Activated CD4-positive, alpha-beta T cell treated with anti-CD3 and anti-CD28 coated beads for 48 hours (primary cell): ENCODE results near the gene CCM2.

Experiments used
- DNase-seq: peaks from one replicate; pipeline ENCODE4 v3.0.0-alpha.2; 2020

CCM2 gene

DNA sequence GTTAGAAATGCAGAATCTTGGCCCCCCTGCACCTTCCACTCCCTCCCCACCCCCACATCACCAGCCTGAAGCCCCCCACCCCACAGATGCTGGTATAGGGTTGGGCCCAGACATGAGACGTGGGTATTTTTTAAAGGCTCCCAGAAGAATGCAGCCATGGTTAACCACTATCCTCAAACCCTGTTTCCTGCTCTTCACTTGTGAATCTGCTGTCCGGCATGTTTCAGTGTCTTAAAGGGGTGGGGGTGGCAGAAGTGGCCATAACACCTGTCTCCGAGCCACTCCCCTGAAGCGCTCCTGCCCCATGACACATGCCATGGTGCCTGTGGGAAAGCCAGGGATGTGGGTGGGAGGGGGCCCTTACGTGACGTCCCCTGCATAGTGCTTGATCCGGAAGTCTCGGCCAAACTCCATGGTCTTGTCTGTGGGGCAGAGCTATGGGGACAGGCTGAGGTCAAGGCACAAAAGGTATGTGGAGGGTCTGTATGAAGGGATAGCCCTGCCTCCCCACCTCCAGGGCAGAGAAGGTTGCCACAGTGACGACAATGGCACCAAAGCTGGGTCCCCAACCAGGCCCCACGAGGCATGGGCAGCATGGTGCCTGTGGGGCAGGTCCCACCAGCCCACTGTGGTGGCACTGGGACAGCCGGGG lies 30.8 kb upstream of the CCM2 start:
- no peak for DNase-seq

DNA sequence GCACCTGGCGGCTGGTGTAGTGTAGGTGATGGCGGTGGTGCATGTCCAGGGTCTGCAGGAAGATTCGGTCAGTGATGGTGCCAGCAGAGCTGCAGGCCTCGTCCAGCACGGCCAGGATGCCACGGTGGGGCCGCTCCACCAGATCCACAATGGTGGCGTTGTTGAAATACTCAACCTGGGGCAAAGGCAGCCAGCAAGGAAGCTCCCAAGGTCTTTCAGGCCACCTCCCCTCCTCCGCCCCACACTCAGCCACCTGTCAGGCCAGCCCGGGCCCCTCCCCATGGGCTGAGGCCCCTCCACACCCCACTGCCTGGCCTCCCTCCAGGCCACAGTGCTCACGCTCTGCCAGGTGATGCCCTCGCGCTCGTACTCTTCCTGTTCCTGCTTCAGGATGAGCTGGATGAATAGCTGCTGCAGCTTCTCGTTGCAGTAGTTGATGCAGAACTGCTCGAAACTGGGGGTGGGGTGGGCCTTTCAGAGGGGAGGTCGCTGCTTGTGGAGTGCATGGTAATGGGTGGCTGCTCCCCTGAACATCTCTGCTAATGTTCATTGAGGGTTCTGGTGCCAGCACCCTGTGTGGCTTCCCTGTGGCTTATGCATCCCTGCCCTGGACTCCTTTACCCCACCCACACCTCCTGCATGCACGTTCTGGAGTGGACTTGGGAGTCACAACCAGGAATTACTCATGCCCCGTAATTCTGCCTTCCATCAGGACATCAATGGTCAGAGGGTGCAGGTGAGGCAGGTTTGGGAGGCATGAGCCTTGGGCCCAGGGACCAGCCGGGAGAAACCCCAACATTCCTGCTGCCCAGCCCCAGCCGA lies 30.1 kb upstream of the CCM2 start:
- peak; percentile 8 for DNase-seq

DNA sequence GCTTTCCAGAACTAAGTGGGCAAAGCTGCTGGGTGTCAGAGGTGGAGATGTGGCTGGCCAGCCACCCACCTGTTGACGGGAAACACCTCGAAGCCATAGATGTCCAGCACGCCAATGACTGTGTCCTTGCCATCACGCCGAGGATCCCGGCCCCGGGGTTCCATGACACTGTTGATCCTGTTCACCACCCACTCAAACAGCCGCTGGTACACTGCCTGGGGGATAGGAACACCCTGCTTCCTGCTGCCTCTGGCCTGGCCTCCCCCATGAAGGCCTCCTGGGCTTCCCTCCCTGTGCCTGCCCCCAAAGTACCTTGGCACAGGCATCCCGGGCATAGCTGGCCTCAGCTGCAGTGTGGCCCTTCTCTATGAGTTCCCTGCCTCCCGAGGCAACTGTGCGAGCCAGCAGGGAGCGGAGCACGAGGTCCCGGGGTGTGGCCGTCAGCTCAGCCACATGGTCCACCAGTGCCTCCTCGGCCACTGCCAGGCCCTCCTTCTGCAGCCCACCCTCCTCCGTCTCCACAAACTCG lies 29.4 kb upstream of the CCM2 start:
- peak; percentile 10 for DNase-seq

DNA sequence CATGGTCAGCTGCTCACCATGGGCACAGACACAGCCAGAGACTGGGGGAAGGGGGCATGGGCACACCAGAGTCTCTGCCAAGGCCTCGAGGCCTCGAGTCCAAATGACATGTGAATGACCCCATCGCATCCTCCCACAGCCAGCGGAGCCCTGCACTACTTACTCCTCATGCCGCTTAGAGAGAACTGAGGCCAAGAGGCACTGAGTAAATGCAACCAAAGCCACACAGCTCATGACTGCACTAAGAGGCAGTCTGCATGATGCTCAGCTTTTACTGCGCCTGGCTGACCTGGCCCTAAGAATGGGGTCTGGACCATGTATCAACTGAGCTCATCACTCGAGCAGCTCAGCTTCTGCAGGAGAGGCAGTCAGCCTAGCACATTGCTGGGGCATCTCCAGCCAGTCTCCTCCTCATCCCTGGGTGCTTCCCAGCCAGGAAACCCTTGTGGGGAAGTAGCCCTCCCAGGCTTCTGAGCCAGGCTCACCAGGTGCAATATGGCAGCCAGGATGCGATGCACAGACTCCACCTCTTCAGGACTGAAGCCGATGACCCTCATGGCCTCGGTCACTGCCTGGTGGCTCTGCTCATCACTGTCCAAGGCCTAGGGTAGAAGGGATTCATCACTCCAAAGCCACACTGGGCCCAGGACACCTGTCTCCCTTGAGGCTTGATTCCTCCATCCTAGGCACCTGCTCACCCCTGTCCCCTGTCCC lies 28.7 kb upstream of the CCM2 start:
- DNase-seq, result peak; percentile 2

DNA sequence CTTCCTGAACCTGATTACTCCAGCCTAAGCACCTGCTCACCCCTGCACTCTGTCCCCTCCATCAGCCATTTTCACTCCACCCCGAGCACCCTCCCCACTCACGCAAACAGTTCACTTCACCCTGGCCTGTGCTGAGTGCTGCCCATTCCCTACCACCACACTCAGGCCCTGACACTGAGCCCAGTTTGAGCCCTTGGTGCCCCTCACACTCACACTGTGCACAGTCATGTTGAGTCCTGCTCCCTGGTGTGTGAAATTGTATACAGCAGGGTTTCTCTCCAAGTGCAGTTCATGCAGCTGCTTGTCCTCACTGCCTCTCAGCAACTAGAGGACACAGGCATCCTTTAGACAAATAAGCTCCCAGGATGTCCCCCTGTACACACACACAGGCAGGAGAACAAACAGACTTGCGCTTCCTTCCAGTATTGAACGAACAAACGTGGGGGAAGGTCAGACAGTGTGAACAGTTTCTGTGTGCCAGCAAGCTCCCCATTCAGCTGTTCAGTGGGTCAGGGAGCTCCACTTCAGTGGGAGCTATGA lies 28.0 kb upstream of the CCM2 start:
- no peak for DNase-seq

DNA sequence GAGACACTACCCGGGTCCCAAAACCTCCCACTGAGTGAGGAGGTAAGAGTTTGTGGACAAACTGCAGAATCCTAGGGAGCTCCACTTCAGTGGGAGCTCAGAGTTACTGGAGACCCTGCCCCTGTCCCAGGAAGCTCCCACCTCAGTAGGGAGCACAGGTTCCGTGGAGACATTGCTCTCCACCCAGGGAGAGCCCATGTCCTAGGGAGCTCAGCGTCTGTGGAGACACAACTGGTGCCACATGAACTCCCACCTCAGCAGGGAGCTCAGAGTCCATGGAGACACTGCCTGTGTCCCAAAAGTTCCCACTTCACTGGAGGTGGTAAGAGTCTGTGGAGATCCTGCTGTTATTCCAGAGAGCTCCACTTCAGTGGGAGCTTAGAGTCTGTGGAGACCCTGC lies 27.4 kb upstream of the CCM2 start:
- no peak for DNase-seq

DNA sequence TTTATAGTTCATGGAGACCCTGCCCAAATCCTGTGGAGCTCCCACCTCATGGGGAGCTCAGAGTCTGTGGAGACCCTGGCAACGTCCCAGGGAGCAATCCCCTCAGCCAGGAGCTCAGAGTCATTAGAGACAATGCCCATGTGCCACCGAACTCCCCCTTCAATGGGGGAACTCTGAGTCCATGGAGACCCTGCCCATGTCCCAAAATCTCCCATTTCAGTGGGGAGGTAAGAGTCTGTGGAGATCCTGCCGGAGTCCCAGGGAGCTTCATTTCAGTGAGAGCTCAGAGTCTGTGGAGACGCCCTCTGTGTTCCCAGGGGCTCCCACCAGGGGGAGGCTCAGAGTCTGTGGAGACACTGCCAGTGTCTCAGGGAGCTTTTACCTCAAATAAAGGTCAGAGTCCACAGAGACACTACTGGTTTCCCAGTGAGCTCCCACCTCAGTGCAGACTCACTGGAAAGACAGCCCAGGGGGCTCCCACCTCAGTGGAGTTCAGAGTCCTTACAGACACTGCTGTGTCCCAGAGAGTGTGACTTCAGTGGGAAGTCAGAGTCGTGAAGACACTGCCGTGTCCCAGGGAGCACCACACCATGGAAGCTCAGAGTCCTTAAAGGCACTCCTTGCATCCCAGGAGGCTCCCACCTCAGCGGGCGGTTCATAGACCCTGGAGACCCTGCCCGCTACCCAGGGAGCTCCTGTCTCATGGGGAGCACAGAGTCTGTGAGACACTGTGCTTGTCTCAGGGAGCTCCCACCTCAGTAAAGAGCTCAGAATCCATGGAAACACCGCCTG lies 26.2 kb upstream of the CCM2 start:
- DNase-seq, result peak; percentile 68

DNA sequence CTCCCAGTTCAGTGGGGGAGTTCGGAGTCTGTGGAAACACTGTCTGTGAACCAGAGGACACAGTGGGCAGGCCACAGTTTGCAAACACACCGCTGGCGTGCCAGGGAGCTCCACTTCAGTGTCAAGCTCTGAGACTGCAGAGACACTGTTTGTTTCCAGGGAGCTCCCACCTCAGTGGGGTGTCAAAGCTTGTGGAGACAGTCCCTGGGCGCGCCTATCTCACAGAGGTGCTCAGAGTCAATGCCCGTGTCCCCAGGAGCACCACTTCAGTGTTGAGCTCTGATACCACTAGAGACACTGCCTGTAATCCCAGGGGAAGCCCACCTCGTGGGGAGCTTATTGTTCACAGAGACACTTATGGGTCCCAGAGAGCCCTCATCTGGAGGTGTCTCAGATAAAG lies 25.5 kb upstream of the CCM2 start:
- DNase-seq, result no peak

DNA sequence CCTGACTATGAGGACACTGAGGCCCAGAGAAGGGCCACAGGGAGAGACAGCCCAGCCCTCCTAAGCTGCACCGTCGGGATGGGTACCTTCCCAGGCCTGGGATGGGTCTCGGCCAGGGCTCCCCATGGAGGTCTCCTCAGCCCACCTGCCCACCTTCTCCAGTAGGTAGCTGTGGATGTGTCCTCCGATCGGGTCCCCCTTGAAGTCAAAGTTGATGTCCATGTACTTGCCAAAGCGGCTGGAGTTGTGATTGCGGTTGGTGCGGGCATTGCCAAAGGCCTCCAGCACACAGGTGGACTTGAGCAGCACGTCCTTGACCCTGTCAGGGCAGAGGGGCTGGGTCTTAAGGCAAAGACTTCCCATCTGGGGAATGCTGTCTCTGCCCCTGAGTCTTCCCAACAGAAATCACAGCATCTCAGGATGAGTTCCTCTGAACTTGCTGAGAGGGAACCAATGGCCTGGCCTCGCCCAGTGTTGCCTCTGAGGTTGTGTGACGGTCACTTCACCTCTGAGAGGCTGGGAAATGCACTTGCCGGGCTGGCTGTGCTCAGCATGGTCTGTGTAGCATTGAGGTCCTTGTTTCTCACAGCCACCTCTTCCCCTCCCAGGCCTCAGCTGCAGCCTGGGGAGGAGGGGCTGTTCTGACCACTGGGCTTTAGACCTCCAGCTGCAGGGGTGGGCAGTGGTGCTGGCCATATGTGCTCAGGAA lies 24.5 kb upstream of the CCM2 start:
- DNase-seq, result no peak

DNA sequence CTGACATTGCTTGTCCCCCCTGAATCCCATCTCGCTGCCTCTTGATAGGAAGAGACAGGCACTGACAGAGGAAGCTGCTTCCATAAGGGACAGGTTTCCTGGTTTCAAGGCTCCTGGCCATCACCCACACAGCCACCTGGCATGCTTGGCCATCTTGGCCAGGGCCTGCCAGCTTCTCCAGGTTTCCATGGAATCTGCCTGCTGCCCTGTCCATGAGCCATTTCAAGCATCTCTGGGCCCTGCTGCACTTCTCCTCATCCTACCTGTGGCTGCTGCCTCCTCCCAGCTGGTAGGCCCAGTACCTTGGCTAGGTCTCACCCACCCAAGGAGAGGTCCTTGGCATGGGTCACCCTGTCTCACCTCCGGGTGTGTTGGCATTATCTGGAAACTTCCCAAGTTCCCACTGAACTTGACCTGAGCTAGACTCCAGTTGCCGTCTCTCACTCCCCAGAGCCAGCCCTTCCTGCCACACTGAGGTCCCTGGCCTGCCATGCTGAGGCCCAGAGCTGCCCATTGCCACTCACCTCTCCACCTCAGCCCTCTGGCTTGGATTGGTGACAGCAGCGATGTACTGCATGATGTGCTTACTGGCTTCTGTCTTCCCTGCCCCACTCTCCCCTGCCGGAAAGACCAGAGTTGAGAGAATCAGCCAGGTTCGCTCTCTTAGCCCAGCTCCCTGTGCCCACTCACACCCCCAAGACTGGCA lies 23.8 kb upstream of the CCM2 start:
- no peak for DNase-seq

DNA sequence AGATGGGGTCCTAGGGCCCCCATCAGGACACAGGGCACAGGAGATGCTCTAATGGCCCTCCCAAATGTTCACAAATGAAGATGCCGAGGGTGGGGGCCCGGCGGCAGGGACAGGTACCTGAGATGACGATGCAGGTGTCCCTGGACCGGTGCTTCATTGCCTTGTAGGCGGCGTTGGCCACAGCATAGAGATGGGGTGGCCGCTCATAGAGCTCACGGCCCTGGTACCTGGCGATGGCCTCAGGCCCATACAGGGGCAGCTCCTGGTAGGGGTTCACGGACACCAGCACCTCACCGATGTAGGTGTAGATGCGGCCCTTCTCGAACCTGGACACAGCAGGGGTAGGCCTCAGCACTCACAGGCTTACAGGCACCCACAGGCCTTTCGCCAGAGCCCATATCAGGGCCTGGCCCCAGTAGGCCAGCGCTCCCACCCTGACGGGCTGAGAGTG lies 23.2 kb upstream of the CCM2 start:
- no peak for DNase-seq

DNA sequence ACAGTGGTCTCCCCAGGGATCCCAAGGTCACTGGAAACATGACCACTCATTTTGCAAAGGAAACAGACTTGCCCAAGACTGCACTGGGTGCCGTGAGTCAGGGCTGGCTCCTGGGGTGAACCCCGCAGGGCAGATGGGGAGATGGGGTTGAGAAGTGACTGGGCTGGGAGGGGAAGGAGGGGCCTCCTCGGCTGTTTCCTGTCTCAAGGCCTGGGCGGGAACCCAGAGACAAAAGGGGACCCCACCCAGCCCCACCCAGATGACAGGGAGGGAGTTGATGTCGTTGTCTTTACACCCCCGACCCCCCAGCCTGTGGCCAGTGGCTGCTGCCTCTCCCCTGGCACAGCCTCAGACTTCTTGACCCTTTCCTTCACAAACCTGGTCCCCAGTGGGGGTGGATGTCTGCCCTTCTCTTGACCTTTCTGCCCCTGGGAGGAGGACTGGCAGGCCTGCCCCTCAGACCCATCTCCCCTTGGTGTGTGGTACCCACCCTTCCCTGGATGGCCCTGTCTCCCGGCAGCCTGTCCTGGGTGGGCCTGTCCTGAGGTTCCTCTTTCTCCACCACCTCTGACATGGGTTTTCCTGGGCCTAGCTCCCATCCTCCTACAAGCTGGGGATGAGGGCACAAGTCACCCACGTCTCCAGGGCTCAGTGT lies 22.6 kb upstream of the CCM2 start:
- DNase-seq, result peak; percentile 89

DNA sequence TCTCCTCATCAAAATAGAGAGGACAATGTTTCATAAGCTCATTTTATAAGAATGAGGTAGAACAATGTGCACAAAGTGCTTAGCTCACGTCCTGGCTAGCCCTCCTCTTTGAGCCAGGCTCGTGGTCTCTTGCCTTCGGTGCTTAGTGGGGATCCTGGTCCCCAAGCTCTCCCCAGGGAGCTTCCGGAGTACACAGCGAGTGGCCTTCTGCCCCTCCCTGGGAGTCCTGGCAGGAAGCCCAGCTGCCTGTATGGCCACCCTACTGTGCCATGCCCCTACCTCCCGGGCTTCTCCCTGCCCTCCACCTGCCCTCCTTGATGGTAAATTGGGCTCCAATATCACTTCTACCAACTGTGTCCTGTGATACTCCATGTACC lies 22.1 kb upstream of the CCM2 start:
- DNase-seq, result no peak

DNA sequence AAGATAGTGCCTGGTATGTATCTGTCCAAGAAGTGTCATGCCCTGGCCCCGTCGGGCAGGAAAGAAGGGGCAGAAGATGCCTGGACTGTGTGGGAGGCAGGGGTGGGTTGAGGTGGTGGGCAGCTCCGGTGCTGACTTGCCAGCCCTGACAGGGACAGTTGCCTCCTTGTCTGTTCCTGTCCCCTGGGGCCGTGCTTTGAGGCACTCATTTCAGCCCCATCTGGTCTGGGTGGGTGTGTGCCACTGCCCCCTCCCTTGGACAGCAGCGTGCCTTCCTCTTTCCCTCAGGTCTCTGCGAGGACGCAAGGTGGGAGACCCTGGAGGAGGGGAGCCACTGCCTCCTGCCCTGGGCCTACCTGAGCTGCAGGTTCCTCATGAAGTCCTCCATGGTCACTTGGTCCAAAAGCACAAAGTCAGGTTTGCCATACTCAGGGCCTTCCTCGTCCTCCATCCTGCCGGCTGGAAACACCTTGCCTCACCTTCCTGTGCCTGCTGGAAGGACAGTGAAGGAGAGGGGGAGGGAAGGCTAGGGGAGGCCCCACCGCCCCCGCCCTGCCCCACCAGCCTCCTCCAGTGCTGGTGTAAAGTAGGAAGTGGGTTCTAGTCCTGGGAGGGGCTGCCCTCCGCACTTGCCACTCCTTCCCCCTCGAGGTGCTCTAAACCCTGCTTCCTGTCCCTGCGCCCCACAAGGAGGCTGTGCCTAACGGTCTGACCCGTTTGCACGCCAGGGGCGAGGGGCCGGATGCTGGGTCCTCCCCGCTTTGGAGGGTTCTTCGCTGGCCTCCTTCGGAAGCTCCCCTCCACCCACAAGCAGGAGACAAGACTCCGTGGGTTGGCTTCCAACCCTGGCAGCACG lies 21.3 kb upstream of the CCM2 start, which contains the start of gene MYO1G:
Gene MYO1G, minus strand, starts transcription at position 505 of the 856 bp plus-strand sequence. Its CDS starts 54 bp downstream, at position 451.
- peak; percentile 93 for DNase-seq

DNA sequence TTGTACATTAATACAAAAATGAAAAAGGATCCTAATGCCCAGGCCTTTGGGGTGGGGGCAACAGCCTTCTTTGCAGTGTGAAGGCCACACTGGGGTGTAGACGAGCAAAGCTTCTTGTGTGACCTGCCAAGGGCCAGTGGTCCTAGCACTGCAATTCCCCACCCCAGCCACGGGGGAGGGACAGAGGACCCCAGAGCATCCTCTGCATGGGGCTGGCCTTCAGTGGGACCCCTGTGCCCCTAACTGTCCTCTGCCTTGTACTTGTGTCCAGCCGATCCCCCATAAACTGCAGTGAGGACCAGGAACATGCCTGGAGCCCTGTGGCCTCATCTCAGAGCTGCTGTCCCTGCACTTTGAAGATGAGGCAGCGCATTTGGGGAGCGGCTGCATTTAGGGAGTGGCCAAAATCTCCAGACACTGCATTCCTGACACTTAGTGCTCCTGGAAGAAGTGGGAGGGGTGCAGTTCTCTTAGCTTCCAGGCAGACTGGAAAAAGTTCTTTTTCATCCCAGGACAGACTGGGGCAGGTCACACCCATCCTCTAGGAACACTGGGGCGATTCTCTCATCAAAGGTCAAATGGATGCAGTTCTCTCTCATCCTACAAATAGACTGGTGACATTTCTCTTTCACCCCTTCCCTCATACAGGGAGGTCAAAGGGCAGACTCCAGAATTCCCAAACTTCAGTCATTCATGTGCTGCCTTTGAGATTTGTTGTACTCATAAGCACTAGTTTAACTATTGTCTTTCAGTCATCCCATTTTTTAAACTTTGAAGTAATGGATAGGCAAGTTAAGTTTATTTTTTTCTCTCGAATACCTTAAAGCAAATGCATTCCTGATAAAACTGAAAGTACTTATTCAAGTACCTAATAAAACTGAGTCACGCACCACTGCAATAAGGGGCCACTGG lies 20.3 kb upstream of the CCM2 start:
- no peak for DNase-seq

DNA sequence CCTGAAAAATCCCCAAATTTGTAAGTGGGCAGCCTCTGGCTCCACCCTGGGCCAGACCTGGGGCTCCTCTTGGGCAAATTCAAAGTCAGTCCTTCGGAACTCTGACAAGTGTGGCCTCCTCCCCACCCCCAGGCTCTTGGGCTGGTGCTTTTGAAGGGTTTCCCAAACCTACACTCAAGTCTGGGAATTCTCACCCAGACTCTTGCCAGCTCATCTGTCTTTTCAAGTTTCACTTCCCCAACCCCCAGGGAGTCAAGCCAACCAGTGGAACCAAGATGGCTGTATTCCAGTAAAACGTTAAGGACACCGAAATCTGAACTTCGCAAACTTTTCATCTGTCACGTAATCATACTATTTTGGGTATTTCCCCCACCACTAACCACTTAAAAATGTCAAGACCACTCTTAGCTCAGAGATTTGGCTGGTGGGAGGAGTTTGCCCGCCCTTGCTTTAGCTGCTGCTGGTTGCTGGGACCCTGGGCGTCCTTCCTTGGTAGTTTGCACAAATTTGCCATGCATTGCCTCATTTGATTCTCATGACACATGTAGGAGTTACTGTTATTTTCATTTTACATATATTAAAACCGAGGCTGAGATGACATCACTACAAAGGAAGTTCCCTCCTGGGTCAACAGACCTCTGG lies 19.5 kb upstream of the CCM2 start:
- DNase-seq, result peak; percentile 91

DNA sequence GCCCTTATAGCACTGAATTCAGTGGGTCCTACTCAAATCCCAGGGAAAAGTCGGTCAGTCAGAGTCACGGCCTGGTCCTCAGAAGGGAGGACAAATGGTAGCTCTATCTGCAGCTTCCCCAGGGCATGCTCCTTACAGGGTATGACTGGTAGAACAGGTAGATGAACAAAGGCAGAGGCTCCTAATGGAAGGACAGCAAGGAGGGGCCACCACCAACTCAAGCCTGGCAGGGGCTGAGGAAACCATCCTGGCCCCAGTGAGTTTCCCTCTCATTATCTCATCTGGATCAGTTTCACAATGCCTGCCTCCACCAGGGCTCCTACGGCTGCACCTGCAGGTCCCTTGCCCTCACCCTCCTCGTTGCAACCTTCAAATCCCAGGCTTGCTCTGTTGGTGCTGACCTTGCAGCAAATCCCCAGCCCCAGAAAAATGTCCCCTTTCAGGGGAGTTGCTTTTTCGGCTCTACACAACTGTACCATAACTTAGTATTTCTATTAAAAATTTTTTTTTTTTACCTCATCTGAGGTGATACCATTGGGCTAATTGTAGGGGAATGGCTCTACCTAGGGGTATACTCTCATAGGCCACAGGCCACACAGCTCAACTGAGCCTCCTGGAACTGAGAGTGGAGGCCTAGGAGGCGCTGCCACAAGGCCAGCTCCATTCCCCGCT lies 18.8 kb upstream of the CCM2 start:
- DNase-seq, result peak; percentile 69
